MG63 (cell line): ENCODE measurements around the gene CACNB3. TPM values are rescaled to one million over a fixed set of nuclear protein-coding genes. Genes with fewer than 3 reads are reported as not detected.

Experiments used
- DNase-seq: peaks from one replicate; pipeline ENCODE4 v3.0.0-alpha.2; 2020
- H3K27me3 ChIP-seq: fragments of 250-450 bp; sonication (Bioruptor Pico); 2 replicates; pipeline ENCODE4 v1.5.1; 2020; ENCODE audit warnings: mild to moderate bottlenecking, moderate library complexity
- H3K36me3 ChIP-seq: fragments of 250-450 bp; sonication (Bioruptor Pico); 2 replicates; pipeline ENCODE4 v1.5.1; 2020; ENCODE audit warnings: mild to moderate bottlenecking, moderate library complexity
- H3K4me3 ChIP-seq: fragments of 250-450 bp; sonication (Bioruptor Pico); 2 replicates; pipeline ENCODE4 v1.5.1; 2020; ENCODE audit warnings: mild to moderate bottlenecking, moderate library complexity
- H3K9me3 ChIP-seq: fragments of 250-450 bp; sonication (Bioruptor Pico); 2 replicates; pipeline ENCODE4 v1.5.1; 2020; ENCODE audit warnings: mild to moderate bottlenecking, moderate library complexity
- total RNA-seq: library from RNA; depleted of rRNA; stranded (reverse); fragments of >200 nt; shearing (Covaris generic); gene quantifications from 2 replicates; pipeline ENCODE4 v1.2.3, GENCODE V29; 2014; ENCODE audit warnings: low replicate concordance

The CACNB3 gene
- total RNA-seq, 1 experiment from 2014 or later: 19.0 TPM

DNA sequence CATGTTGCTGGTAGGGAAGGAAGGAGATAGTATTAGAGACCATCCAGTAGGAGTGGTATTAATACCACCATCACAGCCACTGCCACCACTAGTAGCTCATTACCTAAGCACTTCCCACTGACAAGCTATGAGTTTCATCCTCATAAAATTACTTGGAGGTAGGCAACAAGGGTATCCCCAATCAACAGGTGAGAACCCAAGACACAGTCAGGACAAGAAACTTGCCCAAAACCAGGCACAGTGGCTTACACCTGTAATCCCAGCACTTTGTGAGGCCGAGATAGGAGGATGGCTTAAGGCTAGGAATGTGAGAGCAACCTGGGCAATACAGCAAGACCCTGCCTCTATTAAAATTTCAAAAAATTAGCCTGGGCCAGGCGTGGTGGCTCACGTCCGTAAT is 34.9 kb upstream of the CACNB3 start:
- H3K27me3 ChIP-seq: no peaks in the 10 kb centered on the region
- DNase-seq: no peak
- peaks cover 2% of the 10 kb centered on the region; the same call in 1 of the 2 replicates for H3K36me3 ChIP-seq
- no peaks in the 10 kb centered on the region for H3K9me3 ChIP-seq
- H3K4me3 ChIP-seq: no peak overlapping the region

DNA sequence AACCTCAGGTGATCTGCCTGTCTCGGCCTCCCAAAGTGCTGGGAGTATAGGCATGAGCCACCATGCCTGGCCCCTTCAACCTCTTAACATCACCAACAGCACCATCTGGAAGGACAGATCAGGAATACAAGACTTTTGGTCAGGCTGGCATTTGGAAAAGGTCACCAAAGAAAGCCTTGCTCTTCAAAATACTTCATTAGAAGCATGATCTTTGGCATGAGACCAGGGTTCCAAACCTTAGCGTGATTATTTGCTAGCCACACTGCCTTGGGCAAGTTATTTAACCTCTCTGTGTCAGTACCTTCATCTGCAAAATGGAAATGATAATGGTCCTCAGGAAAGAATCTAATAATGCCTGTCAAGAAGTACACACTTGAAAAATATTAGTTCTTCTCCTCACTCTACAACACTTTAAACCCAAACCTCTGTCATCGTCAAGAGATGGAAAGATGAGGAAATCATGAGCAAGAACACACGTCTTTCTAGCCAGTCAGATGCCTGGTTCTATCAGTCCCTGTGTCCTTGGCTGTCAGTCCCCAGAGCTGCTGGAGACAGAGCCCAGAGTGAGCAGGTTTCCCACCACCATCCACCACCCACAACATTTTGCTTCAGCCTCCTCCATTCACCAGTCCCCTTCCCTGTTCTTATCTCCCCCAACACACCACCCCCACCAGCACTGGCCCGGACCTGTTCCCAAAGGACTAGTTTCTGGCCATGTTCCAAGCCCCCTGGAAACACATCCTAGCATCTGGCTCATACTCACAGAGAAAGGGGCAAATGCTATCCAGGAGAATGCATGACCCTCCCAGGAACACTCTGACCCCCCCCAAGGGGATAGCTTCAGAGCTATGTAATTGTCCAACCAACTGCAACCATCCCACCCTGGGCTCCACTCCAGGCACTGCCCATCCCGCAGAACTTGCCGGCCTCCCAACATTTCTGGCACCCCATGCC is 31.4 kb upstream of the CACNB3 start:
- peaks cover 2% of the 10 kb centered on the region; the same call in 1 of the 2 replicates for H3K36me3 ChIP-seq
- H3K4me3 ChIP-seq: peak overlapping the region; percentile 76
- H3K9me3 ChIP-seq: no peaks in the 10 kb centered on the region
- no peaks in the 10 kb centered on the region for H3K27me3 ChIP-seq
- DNase-seq: peak; percentile 31

DNA sequence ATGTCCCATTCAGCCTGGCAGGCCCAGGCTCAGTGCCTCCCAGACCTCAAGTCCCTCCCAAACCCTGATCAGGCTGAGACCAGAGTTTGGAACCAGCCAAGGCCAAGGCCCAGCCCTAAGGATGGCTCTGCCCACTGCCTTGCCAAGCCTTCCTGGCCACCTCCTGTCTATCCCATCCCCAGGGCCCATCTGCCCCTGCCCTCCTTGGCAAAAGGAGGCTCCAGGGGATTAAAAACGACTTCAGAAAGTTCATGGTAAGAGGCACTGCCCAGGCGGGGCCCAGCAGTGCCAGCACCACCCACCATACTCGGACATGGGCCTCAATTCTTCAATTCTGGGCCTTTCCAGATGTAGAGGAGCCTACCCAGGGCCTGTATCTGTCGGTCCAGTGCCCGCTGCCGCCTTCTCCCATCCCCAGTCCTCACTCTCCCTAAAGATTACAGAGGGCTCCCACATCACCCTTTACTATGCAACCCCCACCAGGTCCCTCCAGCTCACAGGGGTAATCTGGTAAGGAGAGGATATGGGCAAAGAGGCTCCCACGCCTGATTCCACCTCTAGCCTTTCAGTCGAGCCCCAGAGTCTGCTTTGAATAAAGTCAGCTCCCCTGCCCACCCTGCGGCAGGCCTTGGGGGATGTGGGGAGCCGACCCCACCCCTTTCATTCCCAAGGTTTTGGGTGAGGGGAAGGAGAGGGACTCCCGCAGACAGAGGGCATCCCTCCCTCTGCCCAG is 30.3 kb upstream of the CACNB3 start:
- Histone ChIP-seq H3K27me3 (no peaks in the 10 kb centered on the region), H3K4me3 (peak overlapping the region; percentile 76), H3K9me3 (no peaks in the 10 kb centered on the region), H3K36me3 (peaks cover 2% of the 10 kb centered on the region; the same call in 1 of the 2 replicates)
- DNase-seq: peak; percentile 73

DNA sequence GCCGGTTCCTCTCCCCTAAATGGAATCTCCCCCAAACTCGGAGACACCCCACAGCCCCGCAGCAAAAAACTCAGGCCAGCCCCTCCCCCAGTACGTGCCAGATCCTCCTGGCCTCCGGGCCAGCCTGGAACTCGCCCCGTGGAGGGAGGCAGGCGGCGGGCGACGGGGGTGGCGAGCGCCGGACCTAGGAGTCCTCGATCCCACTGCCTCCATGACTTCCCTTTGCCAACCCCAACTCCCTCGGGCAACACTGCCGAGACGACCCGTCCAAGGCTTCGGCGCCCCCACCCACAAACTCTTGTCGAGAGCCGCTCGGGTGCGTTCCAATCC is 29.8 kb upstream of the CACNB3 start:
- Histone ChIP-seq H3K27me3 (no peaks in the 10 kb centered on the region), H3K36me3 (no peaks in the 10 kb centered on the region), H3K4me3 (peak overlapping the region; percentile 76), H3K9me3 (no peaks in the 10 kb centered on the region)
- DNase-seq: peak; percentile 19

DNA sequence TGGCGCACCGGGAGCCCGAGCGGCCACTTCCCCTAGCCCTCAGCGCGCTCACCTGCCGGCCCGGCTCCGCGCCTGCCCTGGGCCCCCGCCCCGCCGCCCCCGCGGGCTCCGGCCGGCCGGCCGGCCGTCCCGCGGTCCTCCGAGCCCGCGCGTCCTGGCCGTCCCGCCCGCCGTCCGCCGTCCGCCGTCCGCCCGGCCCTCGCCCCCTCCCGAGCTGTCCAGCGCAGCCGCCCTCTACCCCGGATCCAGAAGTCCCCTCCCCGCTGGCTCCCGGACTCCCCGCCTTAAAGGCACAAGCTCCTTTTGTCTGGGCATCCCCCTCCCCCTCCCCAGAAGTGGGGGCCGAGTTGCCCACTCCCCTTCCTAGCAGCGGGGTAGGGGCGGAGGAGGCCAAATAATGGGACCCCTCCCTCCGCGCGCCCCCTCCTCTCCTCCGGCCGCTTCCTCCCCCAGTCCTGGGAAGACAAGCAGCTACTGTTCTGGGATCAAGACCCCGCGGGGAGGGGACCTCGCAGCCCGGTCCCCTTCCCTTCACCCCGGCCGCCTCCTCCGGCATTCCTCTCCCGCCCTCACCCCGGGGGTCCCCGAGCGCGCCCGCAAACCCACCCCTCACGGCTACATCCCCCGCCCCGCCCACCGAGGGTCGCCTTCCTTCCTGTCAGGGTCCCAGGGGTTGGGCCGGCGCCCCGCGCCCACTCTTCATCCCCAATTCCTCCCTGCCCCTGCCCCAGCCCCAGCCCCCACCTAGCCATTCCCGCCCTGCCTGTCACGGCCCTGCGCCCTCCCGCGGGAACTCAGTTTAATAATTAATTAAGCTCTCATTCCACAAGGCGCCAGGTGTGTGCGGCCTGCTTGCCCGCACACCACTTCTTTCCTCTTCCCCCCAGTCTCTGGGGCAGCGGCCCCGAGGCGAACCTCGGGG is 29.2 kb upstream of the CACNB3 start, which contains the start of gene ADCY6:
Gene ADCY6 (minus strand): TSS at position 236 of the 922 bp plus-strand sequence. CDS start 5,655 bp downstream, outside the sequence.
- Histone ChIP-seq H3K36me3 (no peaks in the 10 kb centered on the region), H3K27me3 (no peaks in the 10 kb centered on the region), H3K4me3 (peak within 1 kb of the TSS; percentile 76), H3K9me3 (no peaks in the 10 kb centered on the region)
- peak; percentile 79 for DNase-seq

DNA sequence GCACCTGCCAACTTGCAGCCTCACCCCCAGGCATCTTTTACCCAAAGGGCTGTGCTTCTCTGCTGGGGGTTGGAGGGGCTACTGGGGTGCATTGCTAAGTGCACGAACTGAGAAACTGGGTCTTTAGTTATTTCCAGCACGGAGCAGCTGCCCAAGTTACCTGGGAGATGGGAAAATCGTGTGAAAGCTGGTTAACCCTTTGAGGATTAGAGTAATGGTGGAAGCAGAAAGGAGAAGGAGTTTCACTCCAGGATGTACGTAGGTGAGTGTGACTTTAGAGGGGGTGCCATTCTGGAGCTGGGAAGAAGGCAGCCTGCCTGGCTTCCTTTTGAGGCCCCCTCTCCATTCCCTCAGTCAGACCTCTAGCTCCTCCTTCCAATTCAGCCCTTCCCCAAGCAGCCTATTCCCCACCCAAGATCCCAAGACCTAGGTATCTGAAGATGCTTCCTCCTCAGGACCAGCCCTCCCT is 28.4 kb upstream of the CACNB3 start:
- H3K9me3 ChIP-seq: no peaks in the 10 kb centered on the region
- H3K27me3 ChIP-seq: no peaks in the 10 kb centered on the region
- H3K4me3 ChIP-seq: peak overlapping the region; percentile 76; the same call in 1 of the 2 replicates
- no peaks in the 10 kb centered on the region for H3K36me3 ChIP-seq
- no peak for DNase-seq

DNA sequence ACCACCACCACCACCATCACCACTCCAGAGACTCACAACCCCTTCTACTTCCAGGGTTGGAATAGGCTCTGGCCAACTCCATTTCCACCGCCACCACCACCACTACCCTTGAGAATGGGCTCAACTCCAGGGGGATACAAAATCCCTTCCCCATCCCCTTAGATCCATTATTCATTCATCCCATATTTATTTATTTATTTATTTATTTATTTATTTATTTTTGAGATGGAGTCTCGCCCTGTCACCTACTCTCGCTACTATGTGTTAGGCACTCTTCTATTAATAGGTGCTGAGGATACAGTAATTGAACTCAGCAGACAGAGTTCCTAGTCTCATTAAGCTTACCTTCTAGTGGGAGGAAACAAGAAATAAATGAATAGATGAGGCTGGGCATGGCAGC is 24.6 kb upstream of the CACNB3 start:
- no peak overlapping the region for H3K4me3 ChIP-seq
- no peaks in the 10 kb centered on the region for H3K27me3 ChIP-seq

DNA sequence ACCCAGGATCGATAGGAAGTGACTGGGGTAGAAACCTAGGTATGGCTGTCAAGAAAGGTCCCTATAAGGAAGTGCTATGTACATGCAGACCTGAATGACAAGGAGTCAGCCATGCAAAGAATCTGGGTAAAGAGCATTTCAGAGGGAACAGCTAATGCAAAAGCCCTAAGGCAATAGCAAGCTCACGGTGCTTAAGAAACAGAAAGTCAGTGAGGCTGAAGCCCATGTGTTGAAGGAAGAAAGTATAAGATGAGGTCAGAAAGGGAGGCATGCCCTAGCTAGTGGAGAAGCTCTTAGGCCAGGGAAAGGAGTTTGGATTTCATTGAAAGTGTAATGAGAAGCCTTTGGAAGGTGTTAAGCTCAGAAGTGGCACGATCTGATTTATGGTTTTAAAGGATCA is 23.4 kb upstream of the CACNB3 start:
- Histone ChIP-seq H3K9me3 (no peaks in the 10 kb centered on the region), H3K4me3 (no peak overlapping the region), H3K36me3 (no peaks in the 10 kb centered on the region), H3K27me3 (no peaks in the 10 kb centered on the region)
- DNase-seq: no peak

More for the DNA sequence above, 24.6 kb upstream of the CACNB3 start:
- H3K36me3 ChIP-seq: no peaks in the 10 kb centered on the region
- DNase-seq: no peak
- H3K9me3 ChIP-seq: no peaks in the 10 kb centered on the region

DNA sequence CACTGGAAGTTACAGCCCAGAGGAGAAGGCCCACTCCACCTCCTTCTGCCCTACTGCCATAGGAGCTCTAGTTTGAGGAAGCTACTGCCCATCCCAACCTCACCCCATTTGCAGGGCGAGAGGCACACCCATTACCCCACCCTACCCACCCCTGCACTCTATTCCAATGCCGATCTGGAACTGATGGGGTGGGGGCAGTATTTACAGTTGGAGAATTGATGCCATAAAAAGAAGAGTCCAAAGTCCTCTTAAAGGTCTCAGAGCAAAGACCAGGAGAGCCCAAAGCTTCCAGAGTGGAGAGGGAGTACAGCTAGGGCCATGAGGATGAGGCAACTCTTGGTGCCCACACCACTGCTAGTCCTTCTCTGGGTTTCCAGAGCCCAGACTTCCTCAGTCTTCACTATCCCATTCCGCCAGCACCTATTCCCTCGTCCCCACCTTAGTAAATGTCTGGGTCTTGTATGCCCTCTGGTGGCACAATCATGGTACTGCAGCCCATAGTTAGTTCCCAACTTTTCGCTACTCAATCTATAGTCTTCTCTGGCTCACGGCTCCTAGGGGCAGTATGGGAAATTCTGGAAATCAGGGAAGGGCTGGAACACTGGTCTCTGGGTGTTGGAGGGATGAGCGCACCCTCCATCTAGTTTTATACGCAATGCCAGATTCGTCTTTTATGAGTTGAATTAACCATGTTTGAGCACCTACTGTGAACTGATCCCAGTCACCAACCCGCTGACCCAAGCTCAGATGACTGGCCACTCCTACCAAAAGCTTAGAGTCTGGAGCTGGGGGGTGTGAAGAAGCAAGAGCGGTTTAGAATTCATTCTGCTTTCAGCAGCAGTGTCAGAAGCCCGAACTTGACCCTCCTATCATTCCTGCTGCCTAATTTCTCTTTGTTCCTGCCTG is 22.5 kb upstream of the CACNB3 start:
- Histone ChIP-seq H3K36me3 (no peaks in the 10 kb centered on the region), H3K4me3 (no peak overlapping the region), H3K9me3 (no peaks in the 10 kb centered on the region), H3K27me3 (no peaks in the 10 kb centered on the region)
- peak; percentile 56 for DNase-seq

DNA sequence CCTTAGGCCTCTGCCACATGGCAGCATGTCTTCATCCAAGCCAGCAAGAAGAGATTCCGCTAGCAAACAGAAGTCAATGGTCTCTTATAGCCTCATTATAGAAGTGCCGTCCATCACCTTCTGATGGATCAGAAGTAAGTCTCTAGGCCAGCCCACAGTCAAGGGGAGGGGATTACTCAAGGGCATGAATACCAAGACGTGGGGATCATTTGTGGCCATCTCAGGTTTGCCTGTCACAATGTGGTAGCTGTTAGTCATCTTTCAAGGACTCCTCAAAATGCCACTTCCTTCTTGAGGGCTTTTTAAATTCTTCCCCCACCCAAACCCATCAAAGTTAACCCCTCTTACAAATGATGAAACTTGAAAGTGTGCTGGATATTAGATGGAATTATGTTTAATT is 21.3 kb upstream of the CACNB3 start:
- H3K36me3 ChIP-seq: no peaks in the 10 kb centered on the region
- no peak for DNase-seq
- H3K9me3 ChIP-seq: no peaks in the 10 kb centered on the region
- H3K4me3 ChIP-seq: no peak overlapping the region
- no peaks in the 10 kb centered on the region for H3K27me3 ChIP-seq

DNA sequence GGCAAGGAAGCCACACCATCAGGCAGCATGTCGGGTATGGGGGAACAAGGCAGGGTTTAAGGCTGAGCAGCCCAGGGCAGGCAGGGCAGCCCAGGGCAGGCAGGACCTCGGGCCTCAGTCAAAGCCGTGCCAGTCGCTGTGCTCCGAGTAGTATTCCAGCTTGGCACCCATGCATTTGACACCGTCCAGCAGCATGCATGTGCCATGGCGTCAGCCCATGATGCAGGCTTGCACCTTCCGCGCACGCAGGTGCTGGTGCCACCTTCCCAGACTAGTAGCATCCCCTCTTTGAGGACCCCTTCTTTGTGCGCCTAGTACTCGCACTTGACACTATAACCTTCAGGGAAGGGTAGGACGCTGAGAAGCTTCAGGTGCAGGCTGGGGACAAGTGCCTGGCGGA is 17.8 kb upstream of the CACNB3 start:
- DNase-seq: no peak

DNA sequence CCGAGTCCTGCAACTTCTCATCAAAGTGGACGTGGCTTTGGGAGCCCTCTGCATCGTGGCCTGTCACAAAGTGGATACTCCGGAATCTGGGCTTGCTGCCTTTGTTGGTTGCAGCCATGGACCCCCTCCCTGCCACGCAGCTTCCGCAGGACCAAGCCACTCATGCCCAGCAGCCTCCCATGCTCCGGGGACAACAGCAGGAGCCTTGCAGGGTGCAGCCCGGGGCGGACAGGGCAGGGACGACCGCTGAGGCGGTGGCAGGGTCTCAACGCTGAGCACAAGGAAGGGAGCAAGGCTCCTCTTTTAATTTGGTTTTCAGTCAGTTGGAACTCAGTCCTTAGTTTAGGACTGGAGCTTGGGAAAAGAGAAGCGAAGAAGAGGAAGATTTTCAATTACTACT is 17.3 kb upstream of the CACNB3 start:
- Histone ChIP-seq H3K4me3 (no peak overlapping the region), H3K27me3 (no peaks in the 10 kb centered on the region), H3K9me3 (no peaks in the 10 kb centered on the region), H3K36me3 (no peaks in the 10 kb centered on the region)
- DNase-seq: no peak

More for the DNA sequence above, 17.8 kb upstream of the CACNB3 start:
- Histone ChIP-seq H3K9me3 (no peaks in the 10 kb centered on the region), H3K4me3 (no peak overlapping the region), H3K36me3 (no peaks in the 10 kb centered on the region), H3K27me3 (no peaks in the 10 kb centered on the region)

DNA sequence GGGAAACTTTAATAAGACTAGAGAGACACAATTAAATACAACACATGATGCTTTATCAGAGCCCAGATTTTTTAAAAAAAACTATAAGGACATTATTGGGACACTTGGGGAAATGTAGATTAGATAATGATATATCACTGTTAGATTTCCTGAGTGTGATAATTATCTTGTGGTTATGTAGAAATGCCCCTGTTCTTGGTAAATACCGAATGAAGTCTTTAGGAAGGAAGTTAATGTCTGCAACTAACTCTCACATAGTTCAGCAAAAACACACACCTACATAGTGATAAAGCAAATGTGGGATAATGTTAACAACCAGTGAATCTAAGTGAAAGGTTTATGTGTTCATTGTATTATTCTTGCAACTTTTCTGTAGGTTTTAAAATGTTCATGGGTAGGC is 14.6 kb upstream of the CACNB3 start:
- H3K9me3 ChIP-seq: no peaks in the 10 kb centered on the region
- no peaks in the 10 kb centered on the region for H3K27me3 ChIP-seq
- no peaks in the 10 kb centered on the region for H3K36me3 ChIP-seq
- H3K4me3 ChIP-seq: no peak overlapping the region
- DNase-seq: no peak

DNA sequence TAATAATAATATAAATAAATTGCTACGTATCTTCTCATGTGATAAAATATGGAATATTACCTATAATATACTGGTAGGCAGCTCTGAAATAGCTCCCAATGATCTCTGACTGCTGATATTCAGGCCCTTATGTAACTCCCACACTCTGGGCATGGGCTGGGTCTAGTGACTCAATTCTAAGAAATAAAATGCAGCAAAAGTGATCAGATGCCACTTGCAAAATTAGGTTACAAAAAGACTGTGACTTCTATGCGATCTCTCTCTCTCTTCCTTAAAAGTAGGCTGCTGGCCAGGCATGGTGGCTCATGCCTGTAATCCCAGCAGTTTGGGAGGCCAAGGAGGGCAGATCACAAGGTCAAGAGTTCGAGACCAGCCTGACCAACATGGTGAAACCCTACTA is 10.3 kb upstream of the CACNB3 start:
- Histone ChIP-seq H3K36me3 (no peaks in the 10 kb centered on the region), H3K4me3 (no peak overlapping the region), H3K27me3 (no peaks in the 10 kb centered on the region), H3K9me3 (no peaks in the 10 kb centered on the region)
- no peak for DNase-seq

DNA sequence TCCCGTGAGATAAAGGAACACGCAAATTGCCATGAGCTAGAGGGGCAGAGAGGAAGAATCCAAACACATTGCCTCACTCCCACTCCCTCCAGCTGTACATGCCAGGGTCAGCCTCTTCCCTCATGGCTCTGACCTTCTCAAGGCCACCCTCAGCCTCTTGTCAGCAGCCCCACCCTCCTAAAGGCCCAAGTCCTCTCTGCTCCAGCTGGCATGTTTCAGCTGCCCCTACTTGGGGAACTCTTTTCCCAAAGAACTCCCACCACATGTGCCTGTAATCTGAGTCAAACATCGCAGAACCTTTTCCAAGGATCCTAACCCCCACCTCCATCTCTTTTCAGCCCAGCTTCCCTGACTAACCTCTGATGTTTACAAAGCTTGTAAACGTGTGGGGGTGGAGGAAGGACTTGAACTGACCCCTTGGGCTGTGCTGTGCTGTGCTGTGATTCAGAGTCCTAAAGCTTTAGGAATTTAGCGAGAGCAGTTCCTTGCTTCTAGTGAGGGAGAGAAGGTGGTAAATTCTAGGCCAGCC is 7.3 kb upstream of the CACNB3 start:
- Histone ChIP-seq H3K9me3 (no peaks in the 10 kb centered on the region), H3K27me3 (no peaks in the 10 kb centered on the region), H3K4me3 (no peak overlapping the region), H3K36me3 (no peaks in the 10 kb centered on the region)
- peak; percentile 85 for DNase-seq
